Measurements from ENCODE around the gene KLK5. TPM values are rescaled to one million over a fixed set of nuclear protein-coding genes. Genes with fewer than 3 reads are reported as not detected.

KLK5 gene
- total RNA-seq, 4 donors from 2014 or later = 40.3 to 299 (median 177) TPM

GRCh38 chr19:50982186-50982585 is 29.3 kb upstream of the KLK5 start:
- Histone ChIP-seq H3K4me3 (no peak overlapping the region), H3K9me3 (no peaks in the 10 kb centered on the region), H3K36me3 (no peaks in the 10 kb centered on the region), H3K4me1 (peaks cover 19% of the 10 kb centered on the region), H3K27me3 (peaks cover 47% of the 10 kb centered on the region), H3K27ac (no peak overlapping the region)
- TF ChIP-seq POLR2AphosphoS5 (IDR thresholded peaks at IDR 0.05) = no peak
- DNase-seq (ENCODE audit: low spot score in 2 of 2) = no peak
- 73% methylated on average over 4 of the region's 4 CpGs for WGBS

- TF ChIP-seq CTCF (IDR thresholded peaks at IDR 0.05) (no peak), POLR2A (IDR thresholded peaks at IDR 0.05) (no peak), EP300 (IDR thresholded peaks at IDR 0.05) (no peak), POLR2AphosphoS5 (IDR thresholded peaks at IDR 0.05) (no peak)
- H3K36me3 ChIP-seq = no peaks in the 10 kb centered on the region
- no peak for DNase-seq (ENCODE audit: low spot score in 2 of 2)
- WGBS = 65% methylated on average over 11 of the region's 11 CpGs
- H3K9me3 ChIP-seq = no peaks in the 10 kb centered on the region
- H3K4me1 ChIP-seq = peaks cover 19% of the 10 kb centered on the region
- H3K27ac ChIP-seq = no peak overlapping the region
- peaks cover 49% of the 10 kb centered on the region for H3K27me3 ChIP-seq
- no peak overlapping the region for H3K4me3 ChIP-seq
These were observed 28.8 kb upstream of the KLK5 start for GRCh38 chr19:50981587-50982146.

GRCh38 chr19:50980208-50980607 is 27.4 kb upstream of the KLK5 start:
- peaks cover 25% of the 10 kb centered on the region for H3K4me1 ChIP-seq
- H3K9me3 ChIP-seq = no peaks in the 10 kb centered on the region
- TF ChIP-seq EP300 (IDR thresholded peaks at IDR 0.05) (no peak), CTCF (IDR thresholded peaks at IDR 0.05) (no peak), POLR2A (IDR thresholded peaks at IDR 0.05) (no peak), POLR2AphosphoS5 (IDR thresholded peaks at IDR 0.05) (no peak)
- WGBS = 76% methylated on average over 13 of the region's 13 CpGs
- peaks cover 49% of the 10 kb centered on the region for H3K27me3 ChIP-seq
- H3K4me3 ChIP-seq = no peak overlapping the region
- DNase-seq (ENCODE audit: low spot score in 2 of 2) = no peak
- H3K27ac ChIP-seq = no peak overlapping the region
- H3K36me3 ChIP-seq = no peaks in the 10 kb centered on the region

- Histone ChIP-seq H3K36me3 (no peaks in the 10 kb centered on the region), H3K27me3 (peaks cover 49% of the 10 kb centered on the region), H3K4me3 (no peak overlapping the region), H3K4me1 (peaks cover 25% of the 10 kb centered on the region), H3K9me3 (no peaks in the 10 kb centered on the region), H3K27ac (no peak overlapping the region)
- no peak for DNase-seq (ENCODE audit: low spot score in 2 of 2)
- TF ChIP-seq EP300 (IDR thresholded peaks at IDR 0.05) (no peak), POLR2A (IDR thresholded peaks at IDR 0.05) (no peak), POLR2AphosphoS5 (IDR thresholded peaks at IDR 0.05) (no peak), CTCF (IDR thresholded peaks at IDR 0.05) (no peak)
- 72% methylated on average over 8 of the region's 8 CpGs for WGBS
These were observed 26.9 kb upstream of the KLK5 start for GRCh38 chr19:50979758-50980157.

- Histone ChIP-seq H3K27me3 (peaks cover 43% of the 10 kb centered on the region), H3K4me3 (no peak overlapping the region), H3K9me3 (no peaks in the 10 kb centered on the region), H3K4me1 (peaks cover 23% of the 10 kb centered on the region), H3K36me3 (no peaks in the 10 kb centered on the region), H3K27ac (no peak overlapping the region)
- WGBS = 45% methylated on average over 5 of the region's 5 CpGs
- no peak for DNase-seq (ENCODE audit: low spot score in 2 of 2)
- TF ChIP-seq CTCF (IDR thresholded peaks at IDR 0.05) = no peak
- no peak for TF ChIP-seq POLR2AphosphoS5 (IDR thresholded peaks at IDR 0.05)
- TF ChIP-seq EP300 (IDR thresholded peaks at IDR 0.05) = no peak
- TF ChIP-seq POLR2A (IDR thresholded peaks at IDR 0.05) = no peak
These were observed 26.0 kb upstream of the KLK5 start for GRCh38 chr19:50978772-50979390.
